Measurements from ENCODE around the gene KIAA1671. TPM values are rescaled to one million over a fixed set of nuclear protein-coding genes. Genes with fewer than 3 reads are reported as not detected.

KIAA1671 gene
- total RNA-seq, 1 experiment from 2014 or later: 18.6 TPM

DNA sequence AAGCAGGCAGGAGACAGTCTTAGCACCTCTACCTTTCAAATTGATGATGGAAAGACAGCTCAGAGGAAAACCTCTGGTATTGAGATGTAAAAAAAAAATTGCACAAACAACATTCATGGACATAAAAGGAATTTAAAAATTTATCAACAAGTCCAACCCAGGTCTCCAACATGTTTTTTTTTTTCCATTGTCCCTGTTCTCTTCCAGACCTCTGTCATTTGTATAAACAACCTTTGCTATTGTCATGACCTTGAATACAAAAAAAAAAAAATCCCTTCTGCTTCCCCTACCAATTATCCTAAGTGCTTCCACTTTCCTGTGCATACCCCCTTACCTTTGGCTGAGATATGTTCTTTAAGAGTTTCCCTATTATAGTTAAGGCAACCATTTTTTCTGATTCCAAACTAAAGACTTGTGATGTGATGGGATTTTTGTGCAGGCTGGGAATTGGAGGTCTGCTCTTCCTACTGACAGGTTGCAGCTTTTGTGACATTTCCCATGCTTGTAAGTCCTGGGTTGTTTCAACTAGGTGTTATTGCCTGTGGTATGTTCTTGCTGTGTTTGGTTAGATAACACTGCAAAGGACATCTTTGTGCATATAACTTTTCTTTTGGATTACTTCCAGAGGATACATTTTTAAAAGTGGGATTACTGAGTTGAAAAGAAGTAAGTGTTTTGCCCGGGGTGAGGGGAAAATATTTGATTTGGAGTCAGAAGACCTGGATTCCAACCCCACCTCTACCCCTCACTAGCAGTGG, 67.1 kb downstream of the KIAA1671 start:
- Histone ChIP-seq H3F3A (ENCODE audit: low read length, unreplicated experiment) (no peaks in the 10 kb centered on the region), H3K9me2 (replicated peaks; ENCODE audit: low read length) (no peaks in the 10 kb centered on the region), H3K79me2 (ENCODE audit: low read length) (0 out of 2 replicates have a peak, but pooled peaks cover 7% of the 10 kb centered on the region), H3K27ac (ENCODE audit: low read length) (no peak overlapping the region), H3K4me2 (ENCODE audit: low read length) (no peak overlapping the region), H3K9ac (ENCODE audit: low read length) (no peak overlapping the region), H3K9me3 (ENCODE audit: low read length) (no peaks in the 10 kb centered on the region), H3K4me1 (ENCODE audit: insufficient read depth, low read length) (no peaks in the 10 kb centered on the region; the same call in 1 of the 2 replicates), H3K36me3 (ENCODE audit: low read depth, low read length) (no peaks in the 10 kb centered on the region), H2AFZ (ENCODE audit: low read length) (no peak overlapping the region), H3K27me3 (ENCODE audit: low read length) (no peaks in the 10 kb centered on the region), H4K20me1 (ENCODE audit: low read length) (no peaks in the 10 kb centered on the region), H3K4me3 (ENCODE audit: low read length) (no peak overlapping the region)
- ATAC-seq: no peak
- TF ChIP-seq, protein P1, sequence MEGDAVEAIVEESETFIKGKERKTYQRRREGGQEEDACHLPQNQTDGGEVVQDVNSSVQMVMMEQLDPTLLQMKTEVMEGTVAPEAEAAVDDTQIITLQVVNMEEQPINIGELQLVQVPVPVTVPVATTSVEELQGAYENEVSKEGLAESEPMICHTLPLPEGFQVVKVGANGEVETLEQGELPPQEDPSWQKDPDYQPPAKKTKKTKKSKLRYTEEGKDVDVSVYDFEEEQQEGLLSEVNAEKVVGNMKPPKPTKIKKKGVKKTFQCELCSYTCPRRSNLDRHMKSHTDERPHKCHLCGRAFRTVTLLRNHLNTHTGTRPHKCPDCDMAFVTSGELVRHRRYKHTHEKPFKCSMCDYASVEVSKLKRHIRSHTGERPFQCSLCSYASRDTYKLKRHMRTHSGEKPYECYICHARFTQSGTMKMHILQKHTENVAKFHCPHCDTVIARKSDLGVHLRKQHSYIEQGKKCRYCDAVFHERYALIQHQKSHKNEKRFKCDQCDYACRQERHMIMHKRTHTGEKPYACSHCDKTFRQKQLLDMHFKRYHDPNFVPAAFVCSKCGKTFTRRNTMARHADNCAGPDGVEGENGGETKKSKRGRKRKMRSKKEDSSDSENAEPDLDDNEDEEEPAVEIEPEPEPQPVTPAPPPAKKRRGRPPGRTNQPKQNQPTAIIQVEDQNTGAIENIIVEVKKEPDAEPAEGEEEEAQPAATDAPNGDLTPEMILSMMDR (conservative IDR thresholded peaks at IDR 0.05; ENCODE audit: low read depth, low read length): no peak
- TF ChIP-seq EZH2phosphoT487 (IDR thresholded peaks at IDR 0.05; ENCODE audit: borderline replicate concordance, low read length) (no peak), EZH2 (IDR thresholded peaks at IDR 0.05; ENCODE audit: low read length, unreplicated experiment) (no peak)
- POLR2A ChIA-PET (ENCODE audit: unreplicated experiment): no interaction called here
- CTCF ChIA-PET: no interaction called here
- no peak for DNase-seq
- BruUV-seq (replicated peaks): no TSS peak
- intact Hi-C loops (cut with micrococcal nuclease): no loop called here

DNA sequence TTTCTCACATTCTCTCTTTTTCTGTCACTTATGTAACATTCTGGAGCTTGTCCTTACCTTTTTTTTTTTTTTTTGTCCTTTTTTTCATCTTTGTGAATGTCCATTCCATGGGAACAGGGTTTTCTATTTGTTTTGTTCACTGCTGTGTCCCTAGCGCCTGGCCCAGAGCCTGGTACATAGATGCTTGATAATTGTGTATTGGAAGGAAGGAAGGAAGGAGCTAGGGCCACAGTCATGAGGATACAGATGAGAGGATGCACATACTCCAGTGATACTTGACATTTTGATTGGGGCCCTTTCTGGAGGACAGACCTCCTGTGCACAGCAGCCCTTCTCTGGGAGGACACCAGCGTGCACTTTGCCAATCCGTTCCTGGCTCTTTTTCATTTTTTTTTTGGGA, 68.9 kb downstream of the KIAA1671 start:
- H3K36me3 ChIP-seq (ENCODE audit: low read depth, low read length): no peaks in the 10 kb centered on the region
- H3F3A ChIP-seq (ENCODE audit: low read length, unreplicated experiment): no peaks in the 10 kb centered on the region
- no TSS peak for BruUV-seq (replicated peaks)
- TF ChIP-seq, protein P1 (conservative IDR thresholded peaks at IDR 0.05; ENCODE audit: low read depth, low read length): no peak
- TF ChIP-seq EZH2 (IDR thresholded peaks at IDR 0.05; ENCODE audit: low read length, unreplicated experiment) (no peak), EZH2phosphoT487 (IDR thresholded peaks at IDR 0.05; ENCODE audit: borderline replicate concordance, low read length) (no peak)
- POLR2A ChIA-PET (ENCODE audit: unreplicated experiment): no interaction called here
- intact Hi-C loops (cut with micrococcal nuclease): no loop called here
- no peak overlapping the region for H3K9ac ChIP-seq (ENCODE audit: low read length)
- H4K20me1 ChIP-seq (ENCODE audit: low read length): no peaks in the 10 kb centered on the region
- DNase-seq (no peak), ATAC-seq (no peak)
- no peaks in the 10 kb centered on the region for H3K27me3 ChIP-seq (ENCODE audit: low read length)
- peaks cover 9% of the 10 kb centered on the region; the same call in 1 of the 2 replicates for H3K79me2 ChIP-seq (ENCODE audit: low read length)
- no peaks in the 10 kb centered on the region for H3K9me2 ChIP-seq (replicated peaks; ENCODE audit: low read length)
- H3K4me2 ChIP-seq (ENCODE audit: low read length): no peak overlapping the region
- peaks cover 13% of the 10 kb centered on the region for H3K4me1 ChIP-seq (ENCODE audit: insufficient read depth, low read length)
- H3K27ac ChIP-seq (ENCODE audit: low read length): no peak overlapping the region
- no peak overlapping the region for H3K4me3 ChIP-seq (ENCODE audit: low read length)
- CTCF ChIA-PET: no interaction called here
- H3K9me3 ChIP-seq (ENCODE audit: low read length): no peaks in the 10 kb centered on the region
- H2AFZ ChIP-seq (ENCODE audit: low read length): no peak overlapping the region

DNA sequence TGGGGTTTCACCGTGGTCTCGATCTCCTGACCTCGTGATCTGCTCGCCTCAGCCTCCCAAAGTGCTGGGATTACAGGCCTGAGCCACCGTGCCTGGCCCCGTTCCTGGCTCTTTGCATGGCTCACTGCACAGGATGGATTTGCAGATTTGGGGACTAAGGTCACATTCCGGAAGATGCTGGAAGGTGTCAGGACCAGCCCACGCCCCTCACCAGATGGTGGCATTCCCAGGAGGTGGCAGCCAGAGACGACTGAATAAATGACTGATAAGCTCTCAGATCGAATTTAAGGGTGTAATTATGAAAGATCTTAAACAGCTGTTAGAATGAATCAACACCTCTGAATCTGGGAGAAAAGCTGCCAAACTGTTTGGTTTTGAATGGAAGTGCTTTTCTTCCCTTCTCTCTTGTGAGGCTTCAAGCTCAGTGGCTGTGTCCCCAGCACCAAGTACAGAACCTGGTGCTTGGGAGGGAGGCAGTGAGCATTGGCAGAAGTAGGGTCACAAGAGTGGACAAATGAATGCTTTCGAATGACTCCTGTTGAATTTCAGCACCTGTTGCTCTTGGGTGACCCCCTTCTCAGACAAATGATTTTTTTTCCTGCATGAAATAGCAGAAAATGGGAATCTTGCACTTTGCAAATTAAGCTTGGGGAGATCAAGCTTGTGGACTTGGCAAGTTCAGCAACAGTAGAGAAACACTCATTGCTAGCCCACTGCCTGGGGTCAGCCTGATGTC, 69.6 kb downstream of the KIAA1671 start:
- Histone ChIP-seq H3K4me1 (ENCODE audit: insufficient read depth, low read length) (peaks cover 20% of the 10 kb centered on the region), H3K36me3 (ENCODE audit: low read depth, low read length) (no peaks in the 10 kb centered on the region), H3K4me3 (ENCODE audit: low read length) (no peak overlapping the region), H4K20me1 (ENCODE audit: low read length) (no peaks in the 10 kb centered on the region), H3K9me3 (ENCODE audit: low read length) (no peaks in the 10 kb centered on the region), H3F3A (ENCODE audit: low read length, unreplicated experiment) (no peaks in the 10 kb centered on the region), H3K9ac (ENCODE audit: low read length) (no peak overlapping the region), H3K9me2 (replicated peaks; ENCODE audit: low read length) (no peaks in the 10 kb centered on the region), H3K79me2 (ENCODE audit: low read length) (peaks cover 9% of the 10 kb centered on the region; the same call in 1 of the 2 replicates), H3K27me3 (ENCODE audit: low read length) (no peaks in the 10 kb centered on the region), H3K27ac (ENCODE audit: low read length) (no peak overlapping the region), H3K4me2 (ENCODE audit: low read length) (no peak overlapping the region), H2AFZ (ENCODE audit: low read length) (no peak overlapping the region)
- POLR2A ChIA-PET (ENCODE audit: unreplicated experiment): no interaction called here
- TF ChIP-seq EZH2phosphoT487 (IDR thresholded peaks at IDR 0.05; ENCODE audit: borderline replicate concordance, low read length) (no peak), EZH2 (IDR thresholded peaks at IDR 0.05; ENCODE audit: low read length, unreplicated experiment) (no peak)
- TF ChIP-seq, protein P1 (conservative IDR thresholded peaks at IDR 0.05; ENCODE audit: low read depth, low read length): no peak
- intact Hi-C loops (cut with micrococcal nuclease): no loop called here
- no peak for DNase-seq
- BruUV-seq (replicated peaks): no TSS peak
- CTCF ChIA-PET: no interaction called here
- no peak for ATAC-seq
